MCF 10A (cell line): ENCODE data around the gene GTF3C5. TPM values are rescaled to one million over a fixed set of nuclear protein-coding genes. Genes with fewer than 3 reads are reported as not detected.

Experiments used
- BruUV-seq: library from RNA; stranded (reverse); fragments of 400-500 nt; replicated peaks from 2 replicates; lab custom pipeline; 2021; lab: Mats Ljungman, UMichigan
- CTCF ChIA-PET: fragments of 300-600 bp; sonication (Branson Sonifier 250); formaldehyde crosslinking; extraction: SDS; loops from one replicate; lab custom pipeline; 2021; ENCODE audit warnings: antibody characterized with exemption, inconsistent platforms; lab: Yijun Ruan, JAX
- POLR2A ChIA-PET: fragments of 300-600, 350-650 bp; sonication (Branson Sonifier 250); formaldehyde crosslinking; extraction: SDS; loops from one replicate; lab custom pipeline; 2020; ENCODE audit warnings: antibody characterized with exemption, inconsistent platforms; lab: Yijun Ruan, JAX
- DNase-seq: peaks from one replicate; pipeline ENCODE4 v3.0.0-alpha.2; 2018; ENCODE audit not compliant: unreplicated experiment
- H3K27ac Mint-ChIP-seq: one replicate; pipeline ENCODE4 v1.8.0; 2022; ENCODE audit warnings: mild to moderate bottlenecking, low read depth, mixed read lengths; ENCODE audit not compliant: unreplicated experiment
- H3K27me3 Mint-ChIP-seq: one replicate; pipeline ENCODE4 v1.8.0; 2022; ENCODE audit warnings: mixed read lengths; ENCODE audit not compliant: insufficient read depth, unreplicated experiment
- H3K36me3 Mint-ChIP-seq: one replicate; pipeline ENCODE4 v1.8.0; 2022; ENCODE audit warnings: mild to moderate bottlenecking, moderate library complexity, mixed read lengths; ENCODE audit not compliant: insufficient read depth, unreplicated experiment
- H3K4me1 Mint-ChIP-seq: one replicate; pipeline ENCODE4 v1.8.0; 2022; ENCODE audit warnings: mixed read lengths; ENCODE audit not compliant: insufficient read depth, unreplicated experiment
- H3K4me3 Mint-ChIP-seq: one replicate; pipeline ENCODE4 v1.8.0; 2022; ENCODE audit warnings: mild to moderate bottlenecking, moderate library complexity, mixed read lengths; ENCODE audit not compliant: unreplicated experiment
- H3K9me3 Mint-ChIP-seq: one replicate; pipeline ENCODE4 v1.8.0; 2022; ENCODE audit warnings: mixed read lengths; ENCODE audit not compliant: unreplicated experiment
- CTCF ChIP-seq: fragments of 200-600 bp; IDR thresholded peaks from one replicate; pipeline ENCODE4 v1.8.0; 2022; ENCODE audit warnings: antibody characterized with exemption, mild to moderate bottlenecking; ENCODE audit not compliant: unreplicated experiment
- intact Hi-C: fragments of 100-400 bp; cut with micrococcal nuclease; formaldehyde crosslinking; loops from 2 replicates; pipeline ENCODE4 v1.14.1; 2022
- total RNA-seq: library from RNA; stranded (reverse); gene quantifications from 2 replicates; pipeline ENCODE4 v1.2.3, GENCODE V29; 2022

The GTF3C5 gene
- total RNA-seq, 1 experiment from 2014 or later: 55.4 TPM

- POLR2A ChIA-PET: no interaction called here
- H3K27ac Mint-ChIP-seq: no peak overlapping the region
- no peak overlapping the region for H3K4me3 Mint-ChIP-seq
- no peak for DNase-seq
- no peak for TF ChIP-seq CTCF
- no peaks in the 10 kb centered on the region for H3K36me3 Mint-ChIP-seq
- peaks cover 41% of the 10 kb centered on the region for H3K27me3 Mint-ChIP-seq
- intact Hi-C loops: no loop called here
- BruUV-seq: no TSS peak
- CTCF ChIA-PET: interaction anchor here (0.7 kb wide), 1 partner anchor 389 kb away, joined by 3 read pairs; no protein-coding TSS in a partner anchor
- no peaks in the 10 kb centered on the region for H3K4me1 Mint-ChIP-seq
- H3K9me3 Mint-ChIP-seq: no peaks in the 10 kb centered on the region
Observed at GRCh38 chr9:132984202-132985070, 46.4 kb upstream of the GTF3C5 start.

GRCh38 chr9:132985071-132985350 is 45.8 kb upstream of the GTF3C5 start:
- Mint-ChIP-seq H3K4me3 (no peak overlapping the region), H3K27me3 (peaks cover 40% of the 10 kb centered on the region), H3K9me3 (no peaks in the 10 kb centered on the region), H3K27ac (no peak overlapping the region), H3K4me1 (no peaks in the 10 kb centered on the region), H3K36me3 (no peaks in the 10 kb centered on the region)
- no peak for TF ChIP-seq CTCF
- POLR2A ChIA-PET: no interaction called here
- no peak for DNase-seq
- no TSS peak for BruUV-seq
- CTCF ChIA-PET: no interaction called here
- intact Hi-C loops: no loop called here

GRCh38 chr9:132985489-132985888 is 45.3 kb upstream of the GTF3C5 start:
- H3K27me3 Mint-ChIP-seq: peaks cover 40% of the 10 kb centered on the region

More at GRCh38 chr9:132985489-132985888, 45.3 kb upstream of the GTF3C5 start:
- no peak for DNase-seq
- CTCF ChIA-PET: interaction anchor here (0.7 kb wide), 1 partner anchor 9 kb away, joined by 3 read pairs; no protein-coding TSS in a partner anchor
- no peak overlapping the region for H3K27ac Mint-ChIP-seq
- H3K9me3 Mint-ChIP-seq: no peaks in the 10 kb centered on the region
- H3K4me1 Mint-ChIP-seq: no peaks in the 10 kb centered on the region
- no TSS peak for BruUV-seq
- intact Hi-C loops: no loop called here
- no peak overlapping the region for H3K4me3 Mint-ChIP-seq
- H3K36me3 Mint-ChIP-seq: no peaks in the 10 kb centered on the region
- POLR2A ChIA-PET: no interaction called here
- TF ChIP-seq CTCF: no peak
